ENCODE data around the gene TNFAIP8. TPM values are rescaled to one million over a fixed set of nuclear protein-coding genes. Genes with fewer than 3 reads are reported as not detected.

TNFAIP8 gene
- total RNA-seq, 2 experiments from 2014 or later: 135 to 141 TPM

GRCh38 chr5:119366540-119366881 is 10.7 kb downstream of the TNFAIP8 start:
- Mint-ChIP-seq H3K4me1 (ENCODE audit: low read depth) (peaks cover 90% of the 10 kb centered on the region), H3K27me3 (no peaks in the 10 kb centered on the region), H3K4me3 (peak overlapping the region; percentile 62), H3K9me3 (peaks cover 1% of the 10 kb centered on the region), H3K36me3 (ENCODE audit: low read depth) (peaks cover 77% of the 10 kb centered on the region), H3K27ac (peak overlapping the region; percentile 99)
- ATAC-seq (peak; percentile 56), DNase-seq (peak; percentile 72)
- no peak for TF ChIP-seq CTCF (IDR thresholded peaks at IDR 0.05)
- intact Hi-C loops (cut with micrococcal nuclease): loop anchor here (5.0 kb wide), 1 partner anchor 39 kb away; no protein-coding TSS in a partner anchor
- CTCF ChIA-PET: interaction anchor here (1.0 to 5.1 kb wide), 6 partner anchors 9 to 98 kb away, joined by 3 to 23 read pairs (median 5); no protein-coding TSS in a partner anchor
- POLR2A ChIA-PET: interaction anchor here (0.8 to 12.8 kb wide), 7 partner anchors 11 to 51 kb away, joined by 3 to 147 read pairs (median 8); partner anchors contain the start of gene TNFAIP8

GRCh38 chr5:119367502-119368237 is 11.9 kb downstream of the TNFAIP8 start:
- peak; percentile 48 for DNase-seq
- no peaks in the 10 kb centered on the region for H3K27me3 Mint-ChIP-seq
- TF ChIP-seq CTCF (IDR thresholded peaks at IDR 0.05): no peak
- H3K27ac Mint-ChIP-seq: peak overlapping the region; percentile 99
- ChIA-PET POLR2A (interaction anchor here (0.7 to 12.8 kb wide), 8 partner anchors 12 to 53 kb away, joined by 3 to 147 read pairs (median 6); partner anchors contain the start of gene TNFAIP8), CTCF (interaction anchor here (1.0 to 5.1 kb wide), 6 partner anchors 8 to 100 kb away, joined by 3 to 23 read pairs (median 3); no protein-coding TSS in a partner anchor)
- peaks cover 1% of the 10 kb centered on the region for H3K9me3 Mint-ChIP-seq
- peak; percentile 65 for ATAC-seq
- H3K36me3 Mint-ChIP-seq (ENCODE audit: low read depth): peaks cover 72% of the 10 kb centered on the region
- intact Hi-C loops (cut with micrococcal nuclease): loop anchor here (1.0 to 5.0 kb wide), 2 partner anchors 30 to 40 kb away; no protein-coding TSS in a partner anchor
- peak overlapping the region; percentile 67 for H3K4me3 Mint-ChIP-seq
- peaks cover 81% of the 10 kb centered on the region for H3K4me1 Mint-ChIP-seq (ENCODE audit: low read depth)

GRCh38 chr5:119368238-119368630 is 12.4 kb downstream of the TNFAIP8 start:
- Mint-ChIP-seq H3K4me3 (peak overlapping the region; percentile 67), H3K4me1 (ENCODE audit: low read depth) (peaks cover 80% of the 10 kb centered on the region), H3K27ac (peak overlapping the region; percentile 99), H3K27me3 (no peaks in the 10 kb centered on the region), H3K9me3 (peaks cover 1% of the 10 kb centered on the region), H3K36me3 (ENCODE audit: low read depth) (peaks cover 72% of the 10 kb centered on the region)
- DNase-seq (peak; percentile 85), ATAC-seq (peak; percentile 44)
- intact Hi-C loops (cut with micrococcal nuclease): loop anchor here (5.0 kb wide), 1 partner anchor 41 kb away; no protein-coding TSS in a partner anchor
- ChIA-PET POLR2A (interaction anchor here (0.9 to 12.8 kb wide), 10 partner anchors 7 to 53 kb away, joined by 3 to 147 read pairs (median 6); partner anchors contain the start of gene TNFAIP8), CTCF (interaction anchor here (1.0 to 5.1 kb wide), 6 partner anchors 9 to 80 kb away, joined by 3 to 23 read pairs (median 7); no protein-coding TSS in a partner anchor)
- TF ChIP-seq CTCF (IDR thresholded peaks at IDR 0.05): no peak

GRCh38 chr5:119370486-119370885 is 14.7 kb downstream of the TNFAIP8 start:
- Mint-ChIP-seq H3K36me3 (ENCODE audit: low read depth) (peaks cover 69% of the 10 kb centered on the region), H3K9me3 (no peaks in the 10 kb centered on the region), H3K4me3 (peak overlapping the region; percentile 9), H3K4me1 (ENCODE audit: low read depth) (peaks cover 79% of the 10 kb centered on the region), H3K27me3 (no peaks in the 10 kb centered on the region), H3K27ac (peak overlapping the region; percentile 99)
- intact Hi-C loops (cut with micrococcal nuclease): no loop called here
- no peak for TF ChIP-seq CTCF (IDR thresholded peaks at IDR 0.05)
- ChIA-PET CTCF (interaction anchor here (0.8 to 5.1 kb wide), 8 partner anchors 8 to 97 kb away, joined by 3 to 23 read pairs (median 4); no protein-coding TSS in a partner anchor), POLR2A (interaction anchor here (1.1 to 12.8 kb wide), 5 partner anchors 9 to 37 kb away, joined by 3 to 147 read pairs (median 5); no protein-coding TSS in a partner anchor)
- DNase-seq (no peak), ATAC-seq (no peak)

Data from activated CD8-positive, alpha-beta T cell treated with anti-CD3 and anti-CD28 coated beads for 36 hours (primary cell).